HG02973 (cell line): ENCODE data around the gene RNU11.
A peak's percentile ranks its signal among the peaks of the same experiment; 100 is the strongest.
"Not testable (repeated sequence)": the region's sequence is repeated elsewhere in the genome, so short reads cannot be mapped to it uniquely, and the experiment has no call there.

Experiments used
- ATAC-seq: cut with Tn5 transposase; IDR thresholded peaks from one replicate; pipeline ENCODE4 v1.9.1; 2021; ENCODE audit warnings: moderate library complexity; ENCODE audit not compliant: unreplicated experiment

Gene RNU11

DNA sequence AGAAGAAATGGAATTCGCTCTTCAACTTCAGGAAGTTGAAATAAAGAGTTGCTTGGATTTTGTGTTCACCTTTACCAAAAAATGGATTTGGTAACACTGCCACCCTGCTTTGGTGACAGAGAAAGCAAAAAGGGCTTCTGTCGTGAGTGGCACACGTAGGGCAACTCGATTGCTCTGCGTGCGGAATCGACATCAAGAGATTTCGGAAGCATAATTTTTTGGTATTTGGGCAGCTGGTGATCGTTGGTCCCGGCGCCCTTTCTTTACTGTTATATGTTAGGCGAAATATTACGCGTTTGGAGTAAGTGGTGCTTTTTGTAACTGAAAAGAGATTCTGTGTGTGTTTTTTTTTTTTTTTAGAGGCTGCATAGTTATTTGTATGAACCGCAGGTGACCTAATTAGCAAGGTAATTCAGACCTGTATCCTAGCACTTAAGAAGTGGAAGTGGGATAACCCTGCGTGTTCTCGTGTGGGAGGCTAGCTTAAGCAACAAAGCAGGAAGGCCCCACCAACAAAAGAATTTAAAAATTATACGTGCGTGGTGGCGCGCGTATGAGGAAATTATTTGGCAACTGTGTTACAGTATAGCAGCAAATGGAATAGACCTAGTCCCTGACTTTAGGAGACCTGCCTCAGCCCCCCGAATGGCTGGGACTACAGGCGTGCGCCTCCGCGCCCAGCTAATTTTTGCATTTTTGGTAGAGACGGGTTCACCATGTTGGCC is at the start of gene RNU11:
TSS of gene RNU11 (plus strand) at position 127 of the 725 bp plus-strand sequence.
- peak; percentile 61 for ATAC-seq

DNA sequence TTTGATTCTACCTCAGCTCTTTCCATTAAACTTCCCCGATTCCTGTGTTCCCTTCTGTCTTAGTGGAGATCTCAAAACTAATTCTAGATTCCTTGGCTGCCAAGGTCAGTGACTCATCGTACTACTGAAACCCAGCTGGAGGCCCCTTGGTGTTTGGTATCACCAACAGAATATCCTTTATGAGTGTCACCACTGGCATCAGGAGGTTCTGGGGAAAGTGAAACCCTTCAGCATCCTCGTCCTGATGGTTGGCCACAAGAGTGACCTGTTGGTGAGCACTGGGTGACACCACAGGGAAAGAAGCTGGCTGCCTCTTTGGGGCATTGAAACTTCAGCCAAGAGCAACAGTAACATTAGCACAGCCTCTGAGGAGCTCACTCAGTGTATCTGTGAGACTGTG is 46.7 kb upstream of the RNU11 start:
- ATAC-seq = no peak

- ATAC-seq = no peak
Measured at GRCh38 chr1:28602536-28603439, 45.6 kb upstream of the RNU11 start.

- ATAC-seq = no peak
Measured at GRCh38 chr1:28604411-28604810, 44.0 kb upstream of the RNU11 start.

DNA sequence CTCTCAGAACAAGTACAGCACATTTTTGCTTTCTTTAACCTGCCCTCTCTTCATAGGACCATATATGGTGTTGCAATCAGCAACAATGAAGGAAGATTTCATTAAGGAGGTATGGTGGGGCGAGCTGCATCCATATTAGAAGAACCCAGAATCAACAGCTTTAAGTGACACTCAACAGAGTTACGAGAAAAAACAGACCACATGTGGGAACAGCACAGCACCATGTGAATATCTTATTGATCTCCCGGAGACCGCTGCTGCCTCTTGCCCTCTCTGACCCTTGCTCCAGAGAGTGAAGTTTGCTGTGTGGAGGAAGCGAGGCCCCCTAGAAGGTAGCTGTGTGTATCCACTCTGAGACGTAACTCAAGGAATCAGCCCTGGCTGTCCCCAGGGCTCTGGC is 43.4 kb upstream of the RNU11 start:
- ATAC-seq = no peak

DNA sequence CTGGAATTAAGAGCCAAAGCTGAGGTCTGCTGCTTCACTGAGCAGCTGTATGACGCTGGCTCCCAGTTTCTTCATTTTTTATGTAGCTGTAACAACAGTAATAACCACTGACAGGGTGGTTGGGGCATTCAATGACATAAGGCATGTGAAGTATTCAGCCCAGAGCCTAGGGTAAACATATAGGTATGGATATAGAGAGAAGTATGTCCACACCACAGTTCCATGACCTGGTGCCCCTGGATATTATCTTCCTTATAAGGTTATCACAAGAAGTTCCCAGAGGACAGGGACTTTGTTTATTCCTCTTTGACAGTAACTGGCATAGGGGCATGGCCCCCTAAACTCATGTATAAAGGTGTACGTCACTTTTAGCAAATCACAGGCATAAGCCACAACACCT is 41.6 kb upstream of the RNU11 start:
- ATAC-seq = no peak

- no peak for ATAC-seq
Measured at GRCh38 chr1:28613175-28613574, 35.2 kb upstream of the RNU11 start.

DNA sequence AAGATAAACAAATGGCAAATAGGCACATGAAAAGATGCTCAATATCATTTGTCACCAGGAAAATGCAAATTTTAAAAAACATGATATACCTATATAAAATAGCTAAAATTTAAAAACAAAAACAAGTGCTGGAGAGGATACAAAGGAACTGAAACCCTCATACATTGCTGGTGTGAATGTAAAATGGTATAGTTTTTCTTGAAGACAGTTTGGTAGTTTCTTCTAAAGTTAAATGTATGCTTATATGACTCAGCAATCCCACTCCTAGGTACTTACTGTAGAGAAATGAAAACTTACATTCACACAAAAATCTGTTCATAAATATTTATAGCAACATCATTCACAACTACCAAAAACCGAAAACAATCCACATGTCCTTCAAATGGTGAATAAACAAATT is 16.7 kb upstream of the RNU11 start:
- ATAC-seq = no peak

DNA sequence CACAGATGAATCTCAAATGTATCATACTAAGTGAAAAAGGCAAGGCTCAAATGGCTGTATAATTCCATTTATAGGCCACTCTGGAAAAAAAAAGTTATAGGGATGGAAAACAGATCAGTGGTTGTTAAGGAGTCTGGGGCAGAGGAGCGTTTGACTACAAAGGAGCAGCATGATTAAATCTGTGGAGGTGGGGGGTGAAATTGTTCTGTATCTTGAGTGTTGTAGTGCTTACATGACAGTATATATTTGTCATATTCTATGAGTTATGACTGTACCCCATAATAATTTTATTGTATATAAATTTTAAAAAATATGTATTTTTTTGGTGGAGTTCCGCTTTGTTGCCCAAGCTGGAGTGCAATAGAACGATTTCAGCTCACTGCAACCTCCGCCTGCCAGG is 15.8 kb upstream of the RNU11 start:
- no peak for ATAC-seq

- no peak for ATAC-seq
Measured at GRCh38 chr1:28640766-28641165, 7.6 kb upstream of the RNU11 start.

GRCh38 chr1:28642056-28642846 is 6.1 kb upstream of the RNU11 start:
- peak; percentile 2 for ATAC-seq

- peak; percentile 68 for ATAC-seq
Measured at GRCh38 chr1:28642847-28643635, 5.4 kb upstream of the RNU11 start, which contains the start of gene TAF12. TAF12 (minus strand) TSS chr1:28643067; CDS start chr1:28622081, 20,986 bp downstream.

DNA sequence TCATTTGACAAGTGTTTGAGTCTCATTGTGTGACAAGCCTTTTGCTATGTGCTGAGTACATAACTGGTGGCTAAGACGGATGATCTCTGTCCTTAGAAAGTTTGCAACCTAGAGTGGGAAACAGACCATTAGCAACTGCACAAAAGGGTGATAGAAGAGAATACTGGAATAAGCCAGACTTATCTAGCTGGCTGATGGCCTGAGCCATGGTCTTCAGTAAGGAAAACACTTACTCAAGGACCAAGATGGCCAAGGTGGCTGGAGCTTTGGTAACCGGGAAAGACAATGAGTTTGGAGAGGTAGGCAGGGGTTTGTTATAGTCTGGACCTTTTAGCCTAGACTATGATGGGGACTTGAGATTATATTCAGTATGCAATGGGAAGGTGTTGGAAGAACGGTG is 3.9 kb upstream of the RNU11 start:
- no peak for ATAC-seq

DNA sequence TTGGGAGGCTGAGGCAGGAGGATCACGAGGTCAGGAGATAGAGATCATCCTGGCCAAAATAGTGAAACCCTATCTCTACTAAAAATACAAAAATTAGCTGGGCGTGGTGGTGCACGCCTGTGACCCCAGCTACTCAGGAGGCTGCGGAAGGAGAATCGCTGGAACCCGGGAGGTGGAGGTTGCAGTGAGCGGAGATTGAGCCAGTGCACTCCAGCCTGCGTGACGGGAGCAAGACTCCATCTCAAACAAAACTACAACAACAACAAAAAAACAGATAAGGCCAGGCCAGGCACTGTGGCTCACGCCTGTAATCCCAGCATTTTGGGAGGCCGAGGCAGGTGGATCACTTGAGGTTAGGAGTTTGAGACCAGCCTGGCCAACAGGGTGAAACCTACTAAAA is 3.0 kb upstream of the RNU11 start:
- ATAC-seq = not testable (repeated sequence)

DNA sequence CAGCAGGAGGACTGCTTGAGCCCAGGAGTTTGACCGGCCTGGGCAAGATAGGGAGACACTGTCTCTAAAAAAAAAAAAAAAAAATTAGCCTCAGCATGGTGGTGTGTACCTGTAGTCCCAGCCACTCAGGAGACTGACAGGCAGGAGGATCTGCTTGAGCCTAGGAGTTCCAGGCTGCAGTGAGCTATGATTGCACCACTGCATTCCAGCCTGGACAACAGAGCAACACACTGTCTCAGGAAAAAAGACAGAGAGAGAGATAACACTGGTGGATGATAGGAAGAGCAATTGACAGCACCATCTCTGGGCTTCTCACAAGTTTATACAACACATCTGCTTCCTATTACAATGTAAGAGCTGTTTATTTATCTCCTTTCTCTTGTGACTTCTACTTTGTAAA is 2.4 kb upstream of the RNU11 start:
- no peak for ATAC-seq

GRCh38 chr1:28648008-28648473 is 359 bp upstream of the RNU11 start:
- ATAC-seq = peak; percentile 49

DNA sequence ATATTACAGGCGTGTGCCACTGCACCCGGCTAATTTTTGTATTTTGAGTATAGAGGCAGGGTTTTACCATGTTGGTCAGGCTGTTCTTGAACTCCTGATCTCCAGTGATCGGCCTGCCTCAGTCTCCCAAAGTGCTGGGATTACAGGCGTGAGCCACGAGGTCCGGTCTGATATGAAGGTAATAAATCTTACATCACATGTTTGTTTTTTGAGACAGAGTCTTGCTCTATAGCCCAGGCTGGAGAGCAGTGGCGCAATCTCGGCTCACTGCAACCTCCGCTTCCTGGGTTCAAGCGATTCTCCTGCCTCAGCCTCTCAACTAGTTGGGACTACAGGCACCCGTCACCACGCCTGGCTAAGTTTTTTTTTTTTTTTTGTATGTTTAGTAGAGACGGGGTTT is 4.7 kb downstream of the RNU11 start:
- not testable (repeated sequence) for ATAC-seq

DNA sequence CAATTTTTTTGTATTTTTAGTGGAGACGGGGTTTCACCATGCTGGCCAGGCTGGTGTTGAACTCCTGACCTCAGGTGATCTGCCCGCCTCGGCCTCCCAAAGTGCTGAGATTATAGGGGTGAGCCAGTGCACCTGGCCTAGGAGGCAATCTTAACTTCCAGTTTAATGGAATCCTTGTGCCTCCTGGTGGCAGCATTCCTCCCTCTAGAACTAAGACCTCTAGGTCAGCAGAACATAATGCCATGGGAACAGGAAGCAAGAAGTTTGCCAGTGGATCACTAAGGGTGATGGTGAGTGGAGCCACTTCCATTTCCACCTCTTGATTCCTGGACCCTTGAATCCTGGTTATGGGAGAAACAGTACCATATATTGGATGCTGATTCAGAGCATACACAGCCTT is 5.5 kb downstream of the RNU11 start:
- ATAC-seq = not testable (repeated sequence)

GRCh38 chr1:28655448-28656311 is 7.3 kb downstream of the RNU11 start:
- ATAC-seq = not testable (repeated sequence)
